NCI-H345 treated with DMSO at 0.1 percent for 48 hours (cell line): ENCODE results near the gene PPP1R1A.

Source experiments
- DNase-seq: peaks from one replicate; lab custom pipeline; 2025; ENCODE audit not compliant: unreplicated experiment; lab: John Stamatoyannopoulos, UW

PPP1R1A gene

DNA sequence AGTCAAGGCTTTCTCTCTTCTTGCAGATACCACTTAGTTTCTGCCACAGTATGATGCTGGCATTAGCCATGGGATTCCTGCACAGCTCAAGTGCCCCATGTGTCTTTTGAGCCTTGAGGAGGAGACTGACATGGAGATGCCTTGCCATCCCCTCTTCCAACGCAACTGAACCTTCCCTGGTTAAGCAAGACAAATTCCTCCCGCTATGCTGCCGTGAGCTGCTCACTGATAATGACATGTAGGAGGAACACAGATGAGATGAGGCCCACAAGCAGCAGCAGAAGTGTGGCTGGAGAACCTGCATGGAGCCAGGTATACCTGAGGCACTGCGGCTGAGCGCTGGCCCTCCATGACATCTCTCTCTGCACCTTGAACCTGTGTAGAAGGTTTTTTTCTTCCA lies 15.4 kb upstream of the PPP1R1A start:
- DNase-seq = no peak

DNA sequence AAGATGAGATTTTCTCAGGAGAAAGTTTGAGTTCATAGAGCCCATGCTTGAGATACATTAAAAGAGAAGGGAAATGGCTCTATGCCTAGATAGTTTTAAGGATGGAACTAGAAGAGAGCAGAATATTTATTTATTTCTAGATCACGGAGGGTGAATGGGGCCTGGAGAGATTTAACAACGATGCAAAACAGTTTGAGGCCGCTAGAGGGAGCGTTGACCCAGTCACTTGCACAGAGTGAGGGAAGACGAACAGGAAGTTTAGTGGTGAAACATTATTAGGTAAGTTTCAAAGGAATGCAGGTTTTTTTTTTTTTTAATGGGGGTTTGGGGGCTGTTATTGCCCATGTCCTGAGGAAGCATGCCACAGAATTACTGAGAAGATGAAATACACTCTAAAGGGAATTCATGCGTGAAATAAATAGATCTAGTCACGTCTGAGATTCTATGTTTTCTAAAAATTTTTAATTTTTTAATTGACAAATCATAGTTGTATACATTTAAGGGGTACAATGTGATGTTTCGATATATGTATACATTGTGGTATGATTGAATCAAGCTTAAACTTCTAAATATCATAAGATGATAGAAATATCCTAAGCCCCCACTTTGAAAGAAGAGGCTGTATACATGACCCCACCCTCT lies 14.8 kb upstream of the PPP1R1A start:
- DNase-seq = peak; percentile 63

DNA sequence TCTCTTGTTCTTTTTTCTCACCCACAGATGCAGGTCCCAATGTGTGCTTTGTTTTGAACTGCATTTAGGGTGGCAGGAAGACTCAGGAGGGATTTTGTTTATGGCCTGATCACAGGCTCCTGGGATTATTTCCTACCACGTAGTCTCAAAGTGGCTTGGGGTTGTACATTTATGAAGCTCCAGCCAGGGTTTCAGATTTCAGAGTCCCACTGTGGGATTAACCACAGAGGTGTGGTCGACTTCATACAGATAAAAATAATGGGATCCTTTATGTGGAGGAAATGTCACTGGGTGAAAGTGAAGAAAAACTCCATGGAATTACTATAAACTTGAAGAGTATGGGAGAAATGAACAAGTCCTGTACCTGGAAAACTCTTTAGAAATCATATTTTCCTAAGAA lies 14.2 kb upstream of the PPP1R1A start:
- no peak for DNase-seq

DNA sequence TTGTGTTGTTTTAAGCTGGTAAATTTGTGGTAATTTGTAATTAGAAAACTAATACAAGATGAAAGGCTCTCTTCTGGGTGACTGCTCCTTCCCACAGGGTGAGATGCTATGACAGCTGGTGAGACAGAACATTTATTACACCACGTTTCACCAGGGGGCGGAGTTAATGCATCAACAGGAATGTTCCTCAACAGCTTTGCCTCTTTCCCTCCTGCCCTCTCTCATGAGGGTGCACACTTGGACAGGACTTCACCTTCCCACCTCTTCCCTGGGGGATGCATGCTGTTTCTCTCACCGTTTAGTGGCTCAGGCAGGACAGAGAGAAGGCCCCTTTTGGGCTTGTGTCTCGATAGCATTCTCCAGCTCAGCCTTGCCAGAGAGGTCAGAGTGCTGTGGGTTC lies 13.4 kb upstream of the PPP1R1A start:
- no peak for DNase-seq

DNA sequence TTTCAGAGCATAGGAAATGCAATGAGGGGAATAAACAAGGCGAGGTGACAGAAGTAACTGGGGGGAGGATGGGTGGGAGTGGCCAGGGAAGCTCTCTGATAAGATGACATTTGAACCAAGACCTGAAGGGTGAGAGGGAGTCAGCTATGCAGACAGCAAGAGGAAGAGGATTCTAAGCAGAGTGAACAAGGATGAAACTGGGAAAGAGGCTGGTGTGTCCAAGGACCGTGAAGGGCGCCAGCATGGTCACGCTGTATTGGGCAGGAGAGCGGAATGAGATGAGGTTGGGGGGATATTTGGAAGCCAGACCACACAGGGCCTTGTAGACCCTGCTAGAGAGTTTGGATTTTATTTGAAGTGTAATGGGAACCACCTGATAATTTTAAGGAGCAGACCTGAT lies 10.5 kb upstream of the PPP1R1A start:
- DNase-seq = no peak

DNA sequence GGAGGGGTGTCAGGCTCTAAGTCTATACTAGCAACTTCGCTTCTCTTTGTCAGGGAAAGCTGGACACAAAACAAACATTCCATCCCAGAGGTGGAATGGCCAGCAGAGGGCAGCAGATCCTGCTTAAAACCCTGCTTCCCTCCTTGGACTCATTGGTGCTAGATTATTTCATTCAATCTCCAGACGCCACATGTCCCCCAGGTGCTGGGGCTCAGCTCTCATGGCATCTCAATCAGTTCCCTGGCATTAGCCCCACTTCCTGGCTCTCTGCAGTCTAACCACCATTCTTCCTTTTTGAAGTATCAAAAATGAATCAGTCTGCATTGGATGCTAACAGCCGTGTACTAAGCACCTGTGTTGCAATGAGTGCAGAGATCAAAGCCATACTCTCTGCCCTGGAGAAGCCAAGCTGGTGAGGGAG lies 8.1 kb upstream of the PPP1R1A start:
- no peak for DNase-seq

DNA sequence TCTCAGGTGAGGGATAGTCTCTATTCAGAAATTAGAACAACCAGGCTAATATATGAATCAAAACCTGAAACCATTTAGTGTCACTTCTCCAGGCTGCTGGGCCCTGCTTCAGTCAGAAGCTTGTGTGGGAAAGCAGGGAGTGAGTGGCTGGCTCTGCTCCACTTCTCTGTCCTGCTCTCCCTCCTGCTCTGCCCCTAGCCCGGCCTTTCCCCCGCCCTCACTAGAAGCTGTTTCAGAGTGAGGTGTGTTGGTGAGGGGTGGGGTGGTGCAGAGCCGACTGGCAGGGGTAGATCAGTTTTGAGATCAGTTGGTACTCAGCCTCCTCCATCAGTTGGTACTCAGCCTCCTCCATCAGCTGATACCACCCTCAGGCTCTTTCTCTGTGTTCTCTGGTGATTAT lies 7.0 kb upstream of the PPP1R1A start:
- no peak for DNase-seq

DNA sequence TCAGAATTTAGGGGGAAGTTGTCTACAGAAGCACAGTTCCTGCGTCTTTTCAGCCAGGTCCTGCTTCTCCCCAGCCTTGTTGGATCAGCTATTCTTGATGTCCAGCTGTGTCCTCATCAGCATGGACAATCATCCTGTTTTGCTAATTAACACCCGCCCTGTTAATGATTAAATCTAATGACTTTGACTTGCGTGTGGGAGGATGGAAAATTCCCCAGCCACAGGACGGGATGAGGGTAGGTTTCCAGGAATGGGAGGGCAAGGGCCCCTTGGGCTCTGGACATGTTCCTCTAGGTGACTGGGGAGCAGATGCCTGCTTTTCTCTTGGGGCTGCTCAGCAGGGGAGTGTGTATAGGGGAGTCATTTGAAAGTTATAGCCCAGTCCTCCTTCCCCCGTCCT lies 5.3 kb upstream of the PPP1R1A start:
- no peak for DNase-seq

DNA sequence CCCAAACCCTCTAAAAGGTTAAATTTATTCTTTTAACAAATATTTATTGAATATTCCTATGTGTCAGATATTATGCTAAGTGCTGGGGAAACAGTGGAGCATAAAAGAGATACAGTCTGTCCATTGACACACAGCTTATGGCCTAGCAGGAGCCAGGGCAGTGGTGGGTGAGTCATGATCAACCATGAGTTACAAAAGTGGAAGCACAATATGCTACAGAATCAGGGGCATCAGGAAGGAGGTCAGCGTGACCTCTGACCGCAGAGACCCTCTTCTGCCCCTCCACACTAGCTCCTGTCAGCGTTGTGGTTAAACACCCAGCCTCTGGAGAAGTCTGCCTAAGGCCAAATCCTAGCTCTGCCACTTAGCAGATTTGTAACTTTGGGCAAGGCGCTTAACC lies 4.7 kb upstream of the PPP1R1A start:
- DNase-seq = no peak

DNA sequence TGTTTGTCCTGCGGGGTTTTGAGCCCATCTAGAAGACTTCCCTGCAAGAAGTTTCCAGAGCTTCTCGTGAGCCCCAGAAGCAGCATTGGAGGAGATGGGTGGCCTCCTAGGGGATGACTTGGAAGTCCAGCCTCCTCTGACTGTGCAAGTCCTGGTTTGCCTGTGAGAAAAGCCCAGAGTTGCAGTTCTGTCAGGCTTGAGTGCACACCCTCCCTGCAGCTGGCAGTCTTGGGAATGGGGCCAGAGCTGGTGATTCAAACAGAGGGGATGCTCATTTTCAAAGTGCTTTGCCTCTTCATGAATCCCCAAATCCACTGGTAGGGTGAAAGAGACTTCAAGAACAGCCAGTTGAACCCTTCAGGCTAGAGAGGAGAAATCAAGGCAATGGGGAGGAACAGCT lies 3.9 kb upstream of the PPP1R1A start:
- no peak for DNase-seq

DNA sequence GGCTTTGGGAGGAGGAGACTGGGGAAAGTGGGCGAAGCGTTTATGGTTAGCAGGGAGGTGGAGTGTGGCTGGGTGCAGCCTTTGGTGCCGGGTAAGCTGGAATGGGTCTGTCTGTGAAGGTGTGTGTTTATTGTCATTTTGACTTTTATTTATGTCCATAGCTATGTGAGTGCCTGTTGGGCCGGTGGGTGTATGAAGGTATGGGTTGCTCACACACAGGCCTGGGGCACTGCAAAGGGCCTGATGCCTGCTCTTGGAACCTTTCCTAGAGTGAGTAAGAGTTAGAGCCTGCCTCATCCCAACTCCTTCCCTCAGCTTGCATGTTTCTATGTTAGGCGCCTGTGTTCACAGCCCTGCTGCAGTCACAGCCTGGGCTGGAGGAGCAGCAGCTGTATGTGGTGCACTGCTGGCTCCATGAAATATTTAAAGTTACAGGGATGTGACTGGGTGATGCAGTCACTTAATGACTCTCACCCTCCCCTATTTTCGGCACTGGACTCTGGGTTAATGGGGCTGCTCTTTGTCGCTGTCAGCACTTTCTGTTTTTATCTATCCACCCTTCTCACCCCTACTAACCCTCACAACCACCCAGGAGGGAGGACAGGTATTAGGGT lies 2.6 kb upstream of the PPP1R1A start:
- no peak for DNase-seq

DNA sequence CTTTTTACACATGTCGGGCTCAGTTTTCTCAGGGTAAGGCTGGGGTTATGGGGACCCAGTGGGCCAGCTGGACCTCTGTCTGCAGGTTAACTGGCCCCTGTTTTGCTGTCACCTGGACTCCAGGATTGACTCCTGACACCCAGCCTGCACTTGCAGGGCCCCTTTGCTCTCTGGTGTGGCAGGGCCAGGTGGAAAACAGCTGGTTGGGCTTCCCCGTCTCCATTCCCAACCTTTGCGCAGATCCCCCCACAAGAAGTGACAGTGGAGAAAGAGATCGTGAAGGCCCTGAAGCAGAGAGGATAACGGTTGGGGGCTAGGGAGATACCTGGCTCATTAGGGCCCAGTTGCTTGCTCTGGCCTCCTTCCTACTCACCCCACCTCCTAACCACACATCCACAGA lies 1.5 kb upstream of the PPP1R1A start:
- no peak for DNase-seq

DNA sequence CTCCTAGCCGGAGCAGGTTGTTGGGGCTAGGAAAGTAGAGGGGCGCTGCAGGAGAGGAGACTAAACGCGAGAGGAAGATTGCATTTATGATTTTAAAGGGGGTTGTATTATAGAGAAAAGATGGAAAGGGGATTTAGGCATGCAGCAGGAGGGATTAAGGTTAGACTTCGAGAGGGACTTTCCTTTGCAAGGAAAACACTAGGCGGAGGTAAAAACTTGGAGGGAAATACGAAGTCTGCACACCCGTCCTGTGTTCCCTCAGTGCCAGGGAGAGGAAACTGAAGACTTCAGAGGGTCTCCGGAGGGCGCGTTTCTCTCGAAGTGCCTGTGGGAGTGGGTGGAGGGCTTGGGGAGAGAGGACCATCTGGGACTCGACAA lies 420 bp upstream of the PPP1R1A start:
- DNase-seq = no peak

DNA sequence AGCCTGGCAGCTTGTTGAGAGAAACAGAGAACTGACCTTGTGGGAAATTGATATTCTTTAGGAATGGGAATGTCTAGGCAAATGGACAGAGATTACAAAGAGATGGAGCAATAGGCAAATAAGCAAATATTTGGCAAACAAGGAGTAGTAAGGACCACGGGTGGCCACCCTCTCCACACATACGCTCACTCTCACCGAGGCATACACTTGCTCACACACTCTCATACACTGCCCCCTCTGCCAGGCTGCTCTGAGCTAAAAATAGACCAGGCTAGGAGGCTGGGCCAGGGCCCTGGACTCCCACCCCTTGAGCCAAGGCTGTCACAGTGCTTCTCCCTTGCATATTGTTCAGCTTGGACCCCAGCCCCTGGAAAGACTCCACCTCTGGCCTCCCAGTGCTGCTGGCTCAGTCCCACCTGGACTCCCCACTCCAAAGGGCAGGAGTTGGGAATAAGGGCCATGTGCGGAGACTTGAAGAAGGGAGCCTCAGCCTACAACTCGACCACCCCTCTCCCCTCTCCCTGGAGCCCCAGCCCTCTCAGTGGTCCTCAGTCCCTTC lies 1.1 kb downstream of the PPP1R1A start:
- no peak for DNase-seq

DNA sequence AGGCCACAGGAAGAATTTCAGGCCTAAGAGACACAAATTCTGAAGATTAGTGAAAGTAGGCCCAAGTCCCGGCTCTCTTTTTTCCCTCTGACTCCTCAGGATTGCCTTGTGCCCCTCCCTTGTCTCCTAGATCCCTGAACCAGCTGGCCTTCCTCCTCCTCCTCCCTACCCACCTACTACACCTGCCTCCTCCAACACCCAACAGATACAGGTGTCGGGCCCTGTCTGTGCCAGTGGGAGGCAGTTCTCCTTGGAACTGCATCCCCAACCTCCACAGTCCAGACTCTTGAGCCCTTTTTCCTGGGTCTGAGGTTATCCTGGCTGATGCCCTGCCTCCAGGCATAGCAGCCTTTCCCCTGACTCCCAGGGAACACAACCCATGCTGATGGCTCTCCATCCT lies 1.8 kb downstream of the PPP1R1A start:
- no peak for DNase-seq

DNA sequence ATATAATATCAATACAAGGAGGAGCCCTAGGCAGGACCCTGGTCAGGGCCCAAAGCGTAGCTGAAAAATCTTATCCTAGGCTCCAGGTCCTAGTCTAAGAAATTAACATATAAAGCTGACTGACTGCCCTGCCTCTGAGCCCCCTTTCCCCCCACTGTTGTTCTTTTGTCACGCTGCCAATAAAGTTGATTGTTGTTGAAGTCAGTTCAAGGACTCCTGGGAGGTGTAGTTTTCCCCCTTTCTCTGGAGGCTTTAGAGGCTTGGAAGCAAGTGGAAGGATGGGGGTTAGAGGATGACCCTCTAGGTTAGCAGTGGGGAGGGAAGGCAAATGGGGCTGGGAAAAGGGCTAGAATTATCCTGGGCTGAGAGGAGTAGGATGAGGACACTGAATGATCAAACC lies 3.2 kb downstream of the PPP1R1A start:
- DNase-seq = no peak

DNA sequence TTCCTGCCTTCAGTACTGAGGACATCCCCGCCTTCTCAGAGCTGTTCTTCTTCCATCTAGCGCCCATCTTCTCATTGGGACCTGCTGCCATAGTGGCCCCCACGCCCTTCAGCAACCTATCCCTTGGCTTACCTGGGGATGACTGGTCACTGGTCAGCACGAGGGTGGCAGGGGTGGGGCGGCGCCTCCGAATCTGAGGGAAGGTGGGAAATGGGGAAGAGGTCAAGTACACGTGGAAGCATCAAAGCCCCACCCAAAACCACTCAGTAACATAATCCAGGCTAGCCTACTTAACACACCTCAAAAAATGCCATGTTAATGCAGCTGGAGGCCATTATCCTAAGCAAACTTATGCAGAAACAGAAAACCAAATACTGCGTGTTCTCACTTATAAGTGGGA lies 4.3 kb downstream of the PPP1R1A start:
- DNase-seq = no peak

DNA sequence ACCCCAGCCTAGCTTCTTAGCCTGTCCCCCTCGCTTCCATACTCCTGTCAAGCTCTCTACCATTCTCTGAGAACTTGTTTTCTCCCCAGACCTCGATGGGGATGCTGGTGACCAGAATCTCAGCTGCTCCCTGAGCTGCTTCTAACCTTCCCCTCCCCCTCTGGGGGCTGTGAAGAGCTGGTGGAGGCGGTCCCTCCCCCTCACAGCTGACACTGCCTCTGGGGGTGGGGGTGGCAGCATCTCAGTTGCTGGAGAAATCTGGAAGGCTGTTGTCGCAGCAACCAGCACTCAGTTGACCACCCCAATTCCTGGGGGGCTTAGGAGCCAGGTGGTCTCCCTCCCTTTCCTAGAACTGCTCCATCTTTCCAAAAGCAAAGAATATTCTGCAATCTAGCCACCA lies 4.7 kb downstream of the PPP1R1A start:
- no peak for DNase-seq

DNA sequence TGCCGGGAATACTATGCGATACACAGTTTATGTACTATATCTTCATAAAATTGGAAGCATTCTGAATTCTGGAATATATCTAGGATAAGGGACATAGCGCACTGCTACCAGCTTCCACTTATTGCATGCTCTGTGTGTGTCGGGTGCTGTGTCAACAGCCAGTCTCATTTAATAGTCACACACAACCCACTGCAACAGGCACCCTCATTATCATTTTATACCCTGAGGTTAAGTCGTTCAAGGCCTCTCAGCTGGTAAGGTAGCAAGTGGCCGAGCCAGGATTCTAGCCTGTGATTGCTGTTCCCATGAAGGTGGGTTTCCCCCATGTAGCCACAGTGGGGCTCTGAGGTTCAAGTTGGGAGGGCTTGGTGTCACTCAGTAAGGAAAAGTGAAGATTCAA lies 7.0 kb downstream of the PPP1R1A start:
- no peak for DNase-seq

DNA sequence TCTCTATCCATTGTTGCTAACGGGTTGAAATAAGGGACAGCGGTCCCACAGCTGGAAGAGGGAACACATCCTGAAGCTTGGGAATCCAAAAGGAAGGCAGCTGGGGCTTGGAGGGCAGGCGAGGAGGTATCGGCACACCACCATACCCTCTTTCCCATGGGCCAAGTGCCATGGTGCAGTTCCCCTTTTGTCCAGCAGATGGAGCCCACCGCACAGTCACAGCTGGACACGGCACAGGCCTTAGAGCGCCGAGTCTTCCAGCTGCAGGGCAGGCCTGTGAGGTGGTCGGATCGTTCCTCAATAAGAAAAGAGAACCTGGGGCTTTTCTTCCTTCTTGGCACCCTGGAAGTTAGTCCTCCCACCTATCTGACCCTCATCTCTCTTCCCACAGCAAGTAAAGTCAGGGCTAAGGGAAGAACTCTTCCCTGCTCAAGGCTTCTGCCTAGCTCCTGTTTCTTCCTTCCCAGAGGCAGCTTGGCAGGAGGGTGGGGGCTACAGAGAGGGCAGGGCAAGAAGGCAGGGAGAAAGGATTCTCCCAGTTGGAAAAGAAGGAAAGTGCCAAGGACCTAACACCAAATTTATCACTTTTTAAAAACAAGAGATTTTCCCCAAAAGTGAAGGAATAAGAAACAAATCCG lies 8.6 kb downstream of the PPP1R1A start:
- peak; percentile 38 for DNase-seq

DNA sequence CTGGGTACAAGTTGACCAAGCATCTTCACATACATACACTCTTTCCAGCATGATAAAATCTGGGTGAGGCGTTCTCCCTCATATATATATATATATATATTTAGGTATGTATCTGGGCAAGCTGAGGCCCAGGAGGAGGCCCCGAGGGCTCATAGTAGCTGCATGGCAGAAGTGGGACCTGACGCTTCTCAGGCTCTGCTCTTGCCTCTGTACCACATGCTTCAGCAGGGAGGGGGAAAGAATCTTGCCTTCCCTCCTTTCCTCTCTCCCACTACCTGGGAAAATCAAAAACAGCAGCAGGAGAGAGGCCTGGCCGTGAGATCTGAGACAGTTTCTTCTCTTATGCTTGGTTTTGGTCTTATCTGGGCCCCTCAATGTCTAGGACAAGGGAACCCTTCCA lies 9.2 kb downstream of the PPP1R1A start:
- no peak for DNase-seq

DNA sequence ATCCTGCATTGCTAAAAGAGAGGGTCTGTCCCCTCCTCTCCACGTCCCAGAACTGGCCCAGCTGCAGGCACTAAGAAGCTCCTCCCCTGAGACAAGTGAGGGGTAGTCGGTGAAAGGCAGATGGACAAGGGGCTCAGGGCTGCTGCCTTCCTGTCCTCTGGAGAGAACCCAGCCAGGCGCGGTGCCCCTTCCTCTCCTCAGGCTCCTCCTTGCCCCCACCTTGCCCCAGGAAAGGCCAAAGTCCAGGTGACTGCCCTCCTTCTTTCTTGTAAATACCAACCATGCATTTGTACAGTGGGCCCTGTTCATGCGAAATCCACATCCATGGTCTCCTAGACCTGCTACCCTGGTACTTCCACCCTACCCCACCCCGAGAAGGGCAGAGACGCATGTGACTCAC lies 9.7 kb downstream of the PPP1R1A start:
- no peak for DNase-seq

DNA sequence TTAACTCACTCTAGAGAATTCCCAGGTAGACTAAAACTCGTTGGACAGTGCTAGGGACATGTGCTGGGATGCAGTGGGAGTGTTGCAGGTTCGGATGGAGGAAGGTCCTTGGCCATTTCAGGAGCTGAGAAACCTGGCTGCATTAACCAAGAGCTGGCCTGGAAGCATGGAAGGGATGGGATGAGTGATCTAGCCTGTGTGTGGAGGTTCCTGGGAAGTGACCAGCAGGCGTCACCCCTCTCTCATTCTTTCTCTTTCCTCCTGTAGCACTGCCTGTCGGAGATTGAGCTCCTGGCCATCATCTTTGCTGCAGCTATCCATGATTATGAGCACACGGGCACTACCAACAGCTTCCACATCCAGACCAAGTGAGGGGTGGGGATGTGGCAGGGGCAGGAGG lies 15.6 kb downstream of the PPP1R1A start:
- DNase-seq = no peak
